Measurements from ENCODE around the gene UACA.

UACA gene

DNA sequence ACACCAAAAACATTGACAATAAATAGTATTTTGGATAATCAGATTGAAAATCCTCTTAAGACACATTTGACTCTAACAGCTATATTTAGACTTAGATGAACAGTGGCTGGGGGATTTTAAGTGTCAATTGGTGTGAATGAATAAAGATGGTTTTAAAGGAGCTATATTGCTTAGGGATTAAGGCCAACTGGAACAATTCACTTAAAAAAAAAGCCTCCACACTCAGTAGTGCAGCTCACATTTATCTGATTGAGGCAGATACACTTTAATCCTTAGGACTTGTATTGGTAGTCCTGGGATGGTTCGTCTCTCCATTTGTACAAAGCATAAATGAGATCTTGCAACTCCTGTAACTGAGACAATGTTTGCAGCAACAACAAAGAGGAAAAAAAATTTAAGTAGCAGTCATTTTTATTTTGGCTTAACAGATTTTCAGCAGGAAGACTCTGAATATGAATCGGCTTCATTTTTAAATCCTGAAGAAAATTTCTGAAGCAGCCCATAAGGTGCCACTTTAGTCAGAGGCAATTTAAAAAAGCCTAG is 112.0 kb downstream of the UACA start:
- no peak for TF ChIP-seq EZH2phosphoT487 (IDR thresholded peaks at IDR 0.05; ENCODE audit: borderline replicate concordance)
- TF ChIP-seq, protein P1, sequence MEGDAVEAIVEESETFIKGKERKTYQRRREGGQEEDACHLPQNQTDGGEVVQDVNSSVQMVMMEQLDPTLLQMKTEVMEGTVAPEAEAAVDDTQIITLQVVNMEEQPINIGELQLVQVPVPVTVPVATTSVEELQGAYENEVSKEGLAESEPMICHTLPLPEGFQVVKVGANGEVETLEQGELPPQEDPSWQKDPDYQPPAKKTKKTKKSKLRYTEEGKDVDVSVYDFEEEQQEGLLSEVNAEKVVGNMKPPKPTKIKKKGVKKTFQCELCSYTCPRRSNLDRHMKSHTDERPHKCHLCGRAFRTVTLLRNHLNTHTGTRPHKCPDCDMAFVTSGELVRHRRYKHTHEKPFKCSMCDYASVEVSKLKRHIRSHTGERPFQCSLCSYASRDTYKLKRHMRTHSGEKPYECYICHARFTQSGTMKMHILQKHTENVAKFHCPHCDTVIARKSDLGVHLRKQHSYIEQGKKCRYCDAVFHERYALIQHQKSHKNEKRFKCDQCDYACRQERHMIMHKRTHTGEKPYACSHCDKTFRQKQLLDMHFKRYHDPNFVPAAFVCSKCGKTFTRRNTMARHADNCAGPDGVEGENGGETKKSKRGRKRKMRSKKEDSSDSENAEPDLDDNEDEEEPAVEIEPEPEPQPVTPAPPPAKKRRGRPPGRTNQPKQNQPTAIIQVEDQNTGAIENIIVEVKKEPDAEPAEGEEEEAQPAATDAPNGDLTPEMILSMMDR (conservative IDR thresholded peaks at IDR 0.05; ENCODE audit: low read length) = no peak
- no peaks in the 10 kb centered on the region for H3F3A ChIP-seq (ENCODE audit: low read depth)
- H3K9me2 ChIP-seq (replicated peaks; ENCODE audit: low read depth, low read length) = no peaks in the 10 kb centered on the region
- no peaks in the 10 kb centered on the region for H3K4me1 ChIP-seq (ENCODE audit: insufficient read depth, low read length, poor library complexity, severe bottlenecking)
- H3K36me3 ChIP-seq (ENCODE audit: insufficient read depth, low read length) = no peaks in the 10 kb centered on the region
- no peaks in the 10 kb centered on the region for H4K20me1 ChIP-seq (ENCODE audit: insufficient read depth, low read length, poor library complexity, severe bottlenecking)
- H3K9ac ChIP-seq (ENCODE audit: low read depth, low read length, poor library complexity, severe bottlenecking) = no peak overlapping the region
- no peak overlapping the region for H2AFZ ChIP-seq (ENCODE audit: low read length)
- H3K4me3 ChIP-seq (ENCODE audit: low read length, poor library complexity, severe bottlenecking) = no peak overlapping the region
- no peaks in the 10 kb centered on the region for H3K9me3 ChIP-seq (ENCODE audit: insufficient read depth, low read depth, low read length)
- no peaks in the 10 kb centered on the region for H3K27me3 ChIP-seq (ENCODE audit: insufficient read depth, low read length, poor library complexity, severe bottlenecking)
- H3K4me2 ChIP-seq (ENCODE audit: low read depth, low read length, poor library complexity, severe bottlenecking) = no peak overlapping the region
- no peaks in the 10 kb centered on the region for H3K79me2 ChIP-seq (ENCODE audit: insufficient read depth, low read length)

DNA sequence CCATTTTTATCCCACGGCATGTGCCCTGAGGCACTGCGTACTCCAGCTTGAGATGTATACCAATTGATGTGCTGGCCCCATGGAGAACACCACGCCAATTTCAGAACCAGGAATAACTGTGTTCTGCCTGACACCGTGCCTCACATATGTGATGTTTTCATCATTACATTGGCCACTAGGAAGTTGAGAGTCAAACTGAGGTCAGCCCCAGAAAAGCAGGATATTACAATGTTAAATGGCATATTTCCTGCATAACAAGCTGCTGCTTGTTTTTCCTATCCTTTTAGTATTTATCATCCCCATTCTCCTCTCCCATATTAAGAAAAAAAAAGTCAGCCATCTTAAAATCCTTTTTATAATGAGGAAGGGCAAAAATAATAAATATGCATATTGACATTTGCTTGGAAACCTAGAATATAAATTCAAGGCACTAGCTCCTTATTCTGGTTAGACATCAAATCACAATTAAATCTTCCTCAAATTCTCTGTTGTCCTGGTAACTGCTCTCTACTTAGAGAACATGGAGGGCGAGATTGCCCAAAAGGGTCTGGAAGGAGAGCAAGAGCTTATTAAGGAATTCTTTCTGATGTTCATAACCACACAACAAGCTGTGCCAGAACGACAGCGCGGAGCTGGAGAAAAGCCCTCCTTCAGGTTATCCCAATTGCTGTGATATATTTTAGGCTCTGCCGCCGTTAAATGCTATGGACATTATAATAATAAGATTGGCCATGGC is 112.6 kb downstream of the UACA start:
- no peak overlapping the region for H3K4me3 ChIP-seq (ENCODE audit: low read length, poor library complexity, severe bottlenecking)
- TF ChIP-seq, protein P1 (conservative IDR thresholded peaks at IDR 0.05; ENCODE audit: low read length) = no peak
- no peak for TF ChIP-seq EZH2phosphoT487 (IDR thresholded peaks at IDR 0.05; ENCODE audit: borderline replicate concordance)
- no peaks in the 10 kb centered on the region for H3K79me2 ChIP-seq (ENCODE audit: insufficient read depth, low read length)
- no peaks in the 10 kb centered on the region for H4K20me1 ChIP-seq (ENCODE audit: insufficient read depth, low read length, poor library complexity, severe bottlenecking)
- no peaks in the 10 kb centered on the region for H3K9me2 ChIP-seq (replicated peaks; ENCODE audit: low read depth, low read length)
- no peaks in the 10 kb centered on the region for H3K36me3 ChIP-seq (ENCODE audit: insufficient read depth, low read length)
- H3K9ac ChIP-seq (ENCODE audit: low read depth, low read length, poor library complexity, severe bottlenecking) = no peak overlapping the region
- H2AFZ ChIP-seq (ENCODE audit: low read length) = no peak overlapping the region
- no peaks in the 10 kb centered on the region for H3K27me3 ChIP-seq (ENCODE audit: insufficient read depth, low read length, poor library complexity, severe bottlenecking)
- no peaks in the 10 kb centered on the region for H3K9me3 ChIP-seq (ENCODE audit: insufficient read depth, low read depth, low read length)
- no peak overlapping the region for H3K4me2 ChIP-seq (ENCODE audit: low read depth, low read length, poor library complexity, severe bottlenecking)
- no peaks in the 10 kb centered on the region for H3K4me1 ChIP-seq (ENCODE audit: insufficient read depth, low read length, poor library complexity, severe bottlenecking)
- H3F3A ChIP-seq (ENCODE audit: low read depth) = no peaks in the 10 kb centered on the region

DNA sequence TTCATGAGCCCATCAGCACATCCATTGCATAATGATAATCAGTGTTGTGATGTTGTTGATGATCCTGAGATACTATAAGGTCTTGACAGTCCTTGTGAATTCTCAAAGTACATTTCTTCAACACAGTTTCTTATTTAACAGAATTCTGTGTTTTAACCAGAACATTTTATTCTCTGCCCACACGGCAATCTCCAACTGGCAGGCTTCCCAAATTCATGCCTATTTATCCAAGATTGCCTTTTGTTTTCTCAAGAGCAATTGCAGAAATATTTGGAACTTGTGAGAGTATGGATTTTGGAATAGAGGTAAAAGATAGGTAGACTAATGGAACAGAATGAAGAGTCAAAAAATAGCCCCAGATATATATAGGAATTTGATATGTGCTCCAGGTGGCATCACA is 116.0 kb downstream of the UACA start:
- TF ChIP-seq, protein P1 (conservative IDR thresholded peaks at IDR 0.05; ENCODE audit: low read length) = no peak
- TF ChIP-seq EZH2phosphoT487 (IDR thresholded peaks at IDR 0.05; ENCODE audit: borderline replicate concordance) = no peak

More for the DNA sequence above, 116.0 kb downstream of the UACA start:
- Histone ChIP-seq H3K27me3 (ENCODE audit: insufficient read depth, low read length, poor library complexity, severe bottlenecking) (no peaks in the 10 kb centered on the region), H3K4me3 (ENCODE audit: low read length, poor library complexity, severe bottlenecking) (no peak overlapping the region), H3K79me2 (ENCODE audit: insufficient read depth, low read length) (no peaks in the 10 kb centered on the region), H3K9me3 (ENCODE audit: insufficient read depth, low read depth, low read length) (no peaks in the 10 kb centered on the region), H3K36me3 (ENCODE audit: insufficient read depth, low read length) (no peaks in the 10 kb centered on the region), H3F3A (ENCODE audit: low read depth) (no peaks in the 10 kb centered on the region), H3K4me2 (ENCODE audit: low read depth, low read length, poor library complexity, severe bottlenecking) (no peak overlapping the region), H4K20me1 (ENCODE audit: insufficient read depth, low read length, poor library complexity, severe bottlenecking) (no peaks in the 10 kb centered on the region), H3K9ac (ENCODE audit: low read depth, low read length, poor library complexity, severe bottlenecking) (no peak overlapping the region), H3K4me1 (ENCODE audit: insufficient read depth, low read length, poor library complexity, severe bottlenecking) (no peaks in the 10 kb centered on the region), H3K9me2 (replicated peaks; ENCODE audit: low read depth, low read length) (no peaks in the 10 kb centered on the region), H2AFZ (ENCODE audit: low read length) (no peak overlapping the region)
